AG10803 (cell line): Measurements from ENCODE around the gene NCKAP5.

Experiments
- DNase-seq: peaks from one replicate; pipeline ENCODE4 v3.0.0; 2010; ENCODE audit warnings: low read depth
- H3K4me3 ChIP-seq: 2 replicates; pipeline ENCODE4 v1.5.1; 2011; ENCODE audit warnings: mild to moderate bottlenecking, low read length, control low read depth
- CTCF ChIP-seq: conservative IDR thresholded peaks from 2 replicates; pipeline ENCODE4 v1.5.1; 2011; ENCODE audit warnings: mild to moderate bottlenecking, low read length, control low read depth, inconsistent platforms

The NCKAP5 gene

GRCh38 chr2:133453032-133453431, 115.2 kb downstream of the NCKAP5 start:
- DNase-seq, result no peak
- H3K4me3 ChIP-seq, result no peak overlapping the region
- no peak for TF ChIP-seq CTCF

- no peak for DNase-seq
- no peak for TF ChIP-seq CTCF
Measured at GRCh38 chr2:133452583-133452982, 115.7 kb downstream of the NCKAP5 start.

GRCh38 chr2:133452146-133452545, 116.1 kb downstream of the NCKAP5 start:
- no peak for TF ChIP-seq CTCF
- no peak for DNase-seq
- H3K4me3 ChIP-seq, result no peak overlapping the region

More at GRCh38 chr2:133452583-133452982, 115.7 kb downstream of the NCKAP5 start:
- no peak overlapping the region for H3K4me3 ChIP-seq

GRCh38 chr2:133448195-133448594, 120.1 kb downstream of the NCKAP5 start:
- TF ChIP-seq CTCF, result no peak
- DNase-seq, result no peak
- H3K4me3 ChIP-seq, result no peak overlapping the region

- H3K4me3 ChIP-seq, result no peak overlapping the region
- no peak for TF ChIP-seq CTCF
- no peak for DNase-seq
Measured at GRCh38 chr2:133447303-133447702, 121.0 kb downstream of the NCKAP5 start.

- no peak for DNase-seq
- no peak for TF ChIP-seq CTCF
- no peak overlapping the region for H3K4me3 ChIP-seq
Measured at GRCh38 chr2:133444465-133444864, 123.8 kb downstream of the NCKAP5 start.

GRCh38 chr2:133442393-133442792, 125.9 kb downstream of the NCKAP5 start:
- DNase-seq, result no peak
- TF ChIP-seq CTCF, result no peak
- H3K4me3 ChIP-seq, result no peak overlapping the region
